PC-9 (cell line): ENCODE measurements around the gene ZNF396. TPM values are rescaled to one million over a fixed set of nuclear protein-coding genes. Genes with fewer than 3 reads are reported as not detected.

Experiments
- BruUV-seq: library from RNA; stranded (reverse); fragments of 400-500 nt; replicated peaks from 2 replicates; lab custom pipeline; 2021; lab: Mats Ljungman, UMichigan
- CTCF ChIA-PET: fragments of 300-600 bp; sonication (Branson Sonifier 250); formaldehyde crosslinking; loops from one replicate; lab custom pipeline; 2022; ENCODE audit warnings: antibody characterized with exemption; lab: Charles Lee
- POLR2A ChIA-PET: fragments of 300-600 bp; sonication (Branson Sonifier 250); formaldehyde crosslinking; loops from one replicate; lab custom pipeline; 2022; ENCODE audit warnings: antibody characterized with exemption; ENCODE audit not compliant: unreplicated experiment; lab: Charles Lee
- DNase-seq, 2 experiments: peaks; one replicate each; pipeline versions ENCODE4 v3.0.0 to v3.0.0-alpha.2; 2015 to 2022; ENCODE audit warnings: mixed read lengths in 1 of 2
- H2AFZ ChIP-seq: fragments of 200-600 bp; sonication (generic); 2 replicates; pipeline ENCODE4 v1.8.1; 2017; ENCODE audit warnings: antibody characterized with exemption
- H3F3A ChIP-seq: fragments of 200-600 bp; sonication (generic); 2 replicates; pipeline ENCODE4 v1.8.1; 2017; ENCODE audit warnings: antibody characterized with exemption, mild to moderate bottlenecking, low read depth; ENCODE audit not compliant: insufficient read depth
- H3K27ac ChIP-seq: fragments of 200-600 bp; sonication (generic); 2 replicates; pipeline ENCODE4 v1.6.1; 2016; ENCODE audit warnings: mixed run types
- H3K27me3 ChIP-seq: fragments of 200-600 bp; sonication (generic); 2 replicates; pipeline ENCODE4 v1.6.1; 2016; ENCODE audit warnings: low read depth, mixed run types; ENCODE audit not compliant: insufficient read depth
- H3K36me3 ChIP-seq: fragments of 200-600 bp; sonication (generic); 2 replicates; pipeline ENCODE4 v1.6.1; 2016; ENCODE audit warnings: low read depth, mixed run types
- H3K4me1 ChIP-seq: fragments of 200-600 bp; sonication (generic); replicated peaks from 2 replicates; pipeline ENCODE4 v1.6.1; 2016; ENCODE audit warnings: mixed run types; ENCODE audit not compliant: insufficient read depth
- H3K4me2 ChIP-seq: fragments of 200-600 bp; sonication (generic); 2 replicates; pipeline ENCODE4 v1.6.1; 2017; ENCODE audit warnings: mixed run types
- H3K4me3 ChIP-seq: fragments of 200-600 bp; sonication (generic); 2 replicates; pipeline ENCODE4 v1.6.1; 2016; ENCODE audit warnings: mixed run types
- H3K79me2 ChIP-seq: fragments of 200-600 bp; sonication (generic); 2 replicates; pipeline ENCODE4 v1.6.1; 2017; ENCODE audit warnings: low read depth, mixed run types
- H3K9me2 ChIP-seq: fragments of 200-600 bp; sonication (generic); 2 replicates; pipeline ENCODE4 v1.8.1; 2017; ENCODE audit warnings: mild to moderate bottlenecking; ENCODE audit not compliant: insufficient read depth
- H3K9me3 ChIP-seq: fragments of 200-600 bp; sonication (generic); 2 replicates; pipeline ENCODE4 v1.8.1; 2016; ENCODE audit warnings: low read depth; ENCODE audit not compliant: insufficient read depth
- H4K20me1 ChIP-seq: fragments of 200-600 bp; sonication (generic); 2 replicates; pipeline ENCODE4 v1.8.1; 2017; ENCODE audit not compliant: insufficient read depth
- EZH2 ChIP-seq: fragments of 200-600 bp; sonication (generic); IDR thresholded peaks from 2 replicates; pipeline ENCODE4 v1.8.0; 2017; ENCODE audit warnings: antibody characterized with exemption, low read depth
- intact Hi-C: fragments of 100-400 bp; cut with micrococcal nuclease; formaldehyde crosslinking; loops from one replicate; pipeline ENCODE4 v1.10.0; 2022; ENCODE audit not compliant: unreplicated experiment
- total RNA-seq: library from RNA; stranded (reverse); gene quantifications from 2 replicates; pipeline ENCODE4 v1.2.3, GENCODE V29; 2021
- TF ChIP-seq, protein P1 (sequence below): fragments of 200-600 bp; sonication (generic); conservative IDR thresholded peaks from 2 replicates; pipeline ENCODE4 v1.6.1; 2017; ENCODE audit warnings: mixed run types, antibody characterized with exemption, mild to moderate bottlenecking, moderate library complexity

The ZNF396 gene
- total RNA-seq, 1 experiment from 2014 or later: 1.9 TPM

DNA sequence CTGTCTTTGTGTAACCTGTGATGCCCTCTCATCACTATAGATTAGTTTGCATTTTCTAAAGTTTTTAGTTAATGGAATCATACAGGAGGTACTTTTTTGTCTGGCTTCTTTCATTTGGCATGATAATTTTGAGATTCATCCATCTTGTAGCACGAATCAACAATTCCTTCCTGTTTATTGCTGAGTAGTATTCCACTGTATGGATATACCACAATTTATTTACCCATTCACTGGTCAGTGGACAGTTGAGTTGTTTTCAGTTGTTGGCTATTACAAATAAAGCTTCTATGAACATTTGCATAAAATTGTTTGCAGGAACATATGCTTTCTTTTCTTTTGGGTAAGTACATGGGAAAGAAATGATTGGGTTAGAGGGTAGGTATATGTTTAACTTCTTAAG is 40.1 kb upstream of the ZNF396 start:
- no peak overlapping the region for H3K4me2 ChIP-seq
- H4K20me1 ChIP-seq: no peaks in the 10 kb centered on the region
- peaks cover 16% of the 10 kb centered on the region; the same call in 1 of the 2 replicates for H3K4me1 ChIP-seq
- H3F3A ChIP-seq: no peaks in the 10 kb centered on the region
- no peak overlapping the region for H2AFZ ChIP-seq
- H3K79me2 ChIP-seq: no peaks in the 10 kb centered on the region
- no peaks in the 10 kb centered on the region for H3K9me2 ChIP-seq
- intact Hi-C loops: no loop called here
- no peaks in the 10 kb centered on the region for H3K36me3 ChIP-seq
- no peak overlapping the region for H3K27ac ChIP-seq
- H3K4me3 ChIP-seq: no peak overlapping the region
- no peak for DNase-seq
- TF ChIP-seq, protein P1, sequence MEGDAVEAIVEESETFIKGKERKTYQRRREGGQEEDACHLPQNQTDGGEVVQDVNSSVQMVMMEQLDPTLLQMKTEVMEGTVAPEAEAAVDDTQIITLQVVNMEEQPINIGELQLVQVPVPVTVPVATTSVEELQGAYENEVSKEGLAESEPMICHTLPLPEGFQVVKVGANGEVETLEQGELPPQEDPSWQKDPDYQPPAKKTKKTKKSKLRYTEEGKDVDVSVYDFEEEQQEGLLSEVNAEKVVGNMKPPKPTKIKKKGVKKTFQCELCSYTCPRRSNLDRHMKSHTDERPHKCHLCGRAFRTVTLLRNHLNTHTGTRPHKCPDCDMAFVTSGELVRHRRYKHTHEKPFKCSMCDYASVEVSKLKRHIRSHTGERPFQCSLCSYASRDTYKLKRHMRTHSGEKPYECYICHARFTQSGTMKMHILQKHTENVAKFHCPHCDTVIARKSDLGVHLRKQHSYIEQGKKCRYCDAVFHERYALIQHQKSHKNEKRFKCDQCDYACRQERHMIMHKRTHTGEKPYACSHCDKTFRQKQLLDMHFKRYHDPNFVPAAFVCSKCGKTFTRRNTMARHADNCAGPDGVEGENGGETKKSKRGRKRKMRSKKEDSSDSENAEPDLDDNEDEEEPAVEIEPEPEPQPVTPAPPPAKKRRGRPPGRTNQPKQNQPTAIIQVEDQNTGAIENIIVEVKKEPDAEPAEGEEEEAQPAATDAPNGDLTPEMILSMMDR: no peak
- no peak for TF ChIP-seq EZH2
- POLR2A ChIA-PET: no interaction called here
- H3K9me3 ChIP-seq: no peaks in the 10 kb centered on the region
- no peaks in the 10 kb centered on the region for H3K27me3 ChIP-seq
- BruUV-seq: no TSS peak
- CTCF ChIA-PET: no interaction called here

DNA sequence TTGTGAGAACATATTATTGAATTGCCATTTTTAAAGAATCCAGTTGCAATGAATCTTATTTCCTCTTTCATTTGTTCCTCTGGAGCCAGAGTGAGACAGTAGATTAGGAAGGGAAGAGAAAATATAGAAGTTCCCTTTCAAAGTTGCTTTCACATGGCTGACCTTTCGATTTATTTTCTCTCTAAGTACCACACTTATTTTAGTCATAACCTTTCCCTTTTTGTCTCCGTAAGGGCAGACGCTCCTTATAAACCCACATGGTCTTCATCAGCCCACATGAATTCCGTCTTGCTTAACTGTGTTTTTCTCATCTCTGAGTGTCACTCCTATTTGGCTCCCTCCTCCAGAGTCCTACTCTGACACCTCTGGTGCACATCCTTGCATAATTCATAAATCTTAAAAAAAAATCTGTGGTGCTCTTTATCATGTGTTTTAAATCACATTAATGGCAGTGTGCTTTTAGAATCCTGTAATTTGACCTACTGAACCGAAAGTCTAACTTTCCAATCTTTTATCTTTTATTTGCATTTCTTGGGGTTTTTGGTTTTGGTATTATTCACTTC is 38.5 kb upstream of the ZNF396 start:
- no TSS peak for BruUV-seq
- ChIA-PET CTCF (no interaction called here), POLR2A (no interaction called here)
- Histone ChIP-seq H3K27me3 (no peaks in the 10 kb centered on the region), H3K36me3 (no peaks in the 10 kb centered on the region), H3K4me3 (no peak overlapping the region), H3K27ac (no peak overlapping the region), H3K9me3 (no peaks in the 10 kb centered on the region), H3K4me2 (no peak overlapping the region), H3K79me2 (no peaks in the 10 kb centered on the region), H3K9me2 (no peaks in the 10 kb centered on the region), H3K4me1 (peaks cover 18% of the 10 kb centered on the region; the same call in 1 of the 2 replicates), H3F3A (no peaks in the 10 kb centered on the region), H2AFZ (no peak overlapping the region), H4K20me1 (no peaks in the 10 kb centered on the region)
- no peak for DNase-seq
- no peak for TF ChIP-seq EZH2
- TF ChIP-seq, protein P1: no peak
- intact Hi-C loops: no loop called here

DNA sequence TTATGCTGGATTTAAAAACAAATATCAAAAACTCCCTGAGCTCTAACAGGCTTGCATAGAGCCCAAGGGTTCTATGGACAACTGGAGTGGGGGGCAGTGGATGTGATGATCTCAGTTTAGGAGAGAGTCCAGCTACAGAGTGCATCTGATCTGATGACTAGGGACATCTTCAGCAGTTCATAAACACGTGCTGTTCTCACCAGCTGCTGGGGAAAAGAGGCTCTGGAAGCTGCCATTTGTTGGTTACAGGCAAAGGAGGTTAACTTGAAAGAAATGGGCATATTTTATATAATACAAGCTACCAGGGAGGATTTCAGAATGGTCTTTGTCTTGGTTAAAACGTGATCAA is 36.0 kb upstream of the ZNF396 start:
- ChIA-PET POLR2A (no interaction called here), CTCF (no interaction called here)
- H3K36me3 ChIP-seq: no peaks in the 10 kb centered on the region
- DNase-seq: no peak
- H3K9me3 ChIP-seq: no peaks in the 10 kb centered on the region
- no peak overlapping the region for H2AFZ ChIP-seq
- intact Hi-C loops: no loop called here
- H3K27me3 ChIP-seq: no peaks in the 10 kb centered on the region
- H3K79me2 ChIP-seq: no peaks in the 10 kb centered on the region
- H4K20me1 ChIP-seq: no peaks in the 10 kb centered on the region
- H3K4me3 ChIP-seq: no peak overlapping the region
- BruUV-seq: no TSS peak
- no peaks in the 10 kb centered on the region for H3K9me2 ChIP-seq
- no peak for TF ChIP-seq EZH2
- TF ChIP-seq, protein P1: no peak
- H3K4me1 ChIP-seq: peaks cover 38% of the 10 kb centered on the region
- H3K27ac ChIP-seq: no peak overlapping the region
- no peaks in the 10 kb centered on the region for H3F3A ChIP-seq
- no peak overlapping the region for H3K4me2 ChIP-seq
